Body of pancreas (tissue), 4 donors: ENCODE measurements around the gene WFS1.

Source experiments
- POLR2A ChIP-seq, 3 donors: fragments of 450-650 bp; IDR thresholded peaks; one replicate each; pipeline ENCODE4 v1.6.1; 2016; ENCODE audit warnings: antibody characterized with exemption in 3 of 3, mild to moderate bottlenecking in 2 of 3
- TF ChIP-seq, protein P1 (sequence below), 7 experiments: fragments of 450-650 bp in 4 of 7; fragments of 200-600 bp in 3 of 7; sonication (generic) in 3 of 7; IDR thresholded peaks; one replicate each; pipeline ENCODE4 v1.5.1; 2016 to 2019; ENCODE audit warnings: antibody characterized with exemption in 7 of 7

DNA sequence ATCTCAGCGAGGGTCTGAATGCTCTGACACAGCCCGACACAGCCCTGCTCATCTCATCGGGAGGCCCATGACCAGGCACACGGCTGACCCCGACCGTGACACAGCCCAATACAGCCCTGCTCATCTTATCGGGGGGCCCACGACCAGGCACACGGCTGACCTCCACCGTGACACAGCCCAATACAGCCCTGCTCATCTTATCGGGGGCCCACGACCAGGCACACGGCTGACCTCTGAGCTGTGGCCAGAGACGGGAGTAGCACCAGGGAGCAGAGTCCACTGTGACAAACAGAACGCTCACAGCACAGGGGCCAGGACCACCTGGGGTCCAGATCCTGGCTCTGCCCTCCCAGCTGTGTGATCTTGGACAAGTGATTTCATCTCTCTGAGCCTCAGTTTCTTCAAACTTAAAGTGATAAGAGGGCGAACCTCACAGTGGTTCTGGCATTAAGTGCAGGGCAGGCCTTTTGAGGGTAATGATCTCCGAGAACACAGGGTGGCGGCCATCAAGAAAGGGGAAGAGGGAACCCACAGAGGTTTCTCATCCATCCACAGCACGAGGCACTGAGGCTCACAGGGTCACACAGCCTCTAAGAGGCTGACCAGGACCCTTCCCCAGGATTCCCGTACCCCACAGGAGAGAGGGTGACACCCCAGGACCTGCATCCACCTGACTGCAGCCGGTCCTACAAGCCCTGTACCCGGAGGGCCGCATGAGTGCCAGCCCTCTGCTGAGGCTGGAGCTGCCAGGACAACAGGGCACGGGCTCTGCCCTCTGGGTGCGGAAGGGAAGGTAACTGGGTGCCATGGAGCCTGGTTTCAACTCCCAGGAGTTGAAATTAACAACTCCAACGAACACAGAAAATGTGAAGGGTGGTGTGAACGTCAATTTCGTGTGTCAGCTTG lies 60.1 kb downstream of the WFS1 start:
- TF ChIP-seq POLR2A (IDR thresholded peaks at IDR 0.05): no peak
- TF ChIP-seq, protein P1, sequence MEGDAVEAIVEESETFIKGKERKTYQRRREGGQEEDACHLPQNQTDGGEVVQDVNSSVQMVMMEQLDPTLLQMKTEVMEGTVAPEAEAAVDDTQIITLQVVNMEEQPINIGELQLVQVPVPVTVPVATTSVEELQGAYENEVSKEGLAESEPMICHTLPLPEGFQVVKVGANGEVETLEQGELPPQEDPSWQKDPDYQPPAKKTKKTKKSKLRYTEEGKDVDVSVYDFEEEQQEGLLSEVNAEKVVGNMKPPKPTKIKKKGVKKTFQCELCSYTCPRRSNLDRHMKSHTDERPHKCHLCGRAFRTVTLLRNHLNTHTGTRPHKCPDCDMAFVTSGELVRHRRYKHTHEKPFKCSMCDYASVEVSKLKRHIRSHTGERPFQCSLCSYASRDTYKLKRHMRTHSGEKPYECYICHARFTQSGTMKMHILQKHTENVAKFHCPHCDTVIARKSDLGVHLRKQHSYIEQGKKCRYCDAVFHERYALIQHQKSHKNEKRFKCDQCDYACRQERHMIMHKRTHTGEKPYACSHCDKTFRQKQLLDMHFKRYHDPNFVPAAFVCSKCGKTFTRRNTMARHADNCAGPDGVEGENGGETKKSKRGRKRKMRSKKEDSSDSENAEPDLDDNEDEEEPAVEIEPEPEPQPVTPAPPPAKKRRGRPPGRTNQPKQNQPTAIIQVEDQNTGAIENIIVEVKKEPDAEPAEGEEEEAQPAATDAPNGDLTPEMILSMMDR (IDR thresholded peaks at IDR 0.05): no peak
